Omental fat pad (tissue), 4 donors: Measurements from ENCODE around the gene SP2. TPM values are rescaled to one million over a fixed set of nuclear protein-coding genes. Genes with fewer than 3 reads are reported as not detected.

Experiments used
- ATAC-seq: fragments of 150-250 bp; one replicate; pipeline ENCODE4 v1.9.1; 2016; ENCODE audit warnings: mild to moderate bottlenecking, moderate library complexity; ENCODE audit not compliant: low FRiP score
- DNase-seq: peaks from one replicate; pipeline ENCODE4 v3.0.0-alpha.2; 2019; ENCODE audit warnings: low spot score
- total RNA-seq, 4 donors: library from RNA; depleted of rRNA; stranded (reverse); fragments of >200 nt; gene quantifications; one replicate each; pipeline ENCODE4 v1.1.0, GENCODE V29; 2016
- TF ChIP-seq, protein P1 (sequence below), 3 donors: fragments of 450-650 bp; IDR thresholded peaks; one replicate each; pipeline ENCODE4 v1.5.1; 2016 to 2017; ENCODE audit warnings: antibody characterized with exemption in 3 of 3, mild to moderate bottlenecking in 3 of 3, moderate library complexity in 2 of 3

SP2 gene
- total RNA-seq: 1 to 10 TPM; 2.9 to 8.5 (median 6.9) TPM

DNA sequence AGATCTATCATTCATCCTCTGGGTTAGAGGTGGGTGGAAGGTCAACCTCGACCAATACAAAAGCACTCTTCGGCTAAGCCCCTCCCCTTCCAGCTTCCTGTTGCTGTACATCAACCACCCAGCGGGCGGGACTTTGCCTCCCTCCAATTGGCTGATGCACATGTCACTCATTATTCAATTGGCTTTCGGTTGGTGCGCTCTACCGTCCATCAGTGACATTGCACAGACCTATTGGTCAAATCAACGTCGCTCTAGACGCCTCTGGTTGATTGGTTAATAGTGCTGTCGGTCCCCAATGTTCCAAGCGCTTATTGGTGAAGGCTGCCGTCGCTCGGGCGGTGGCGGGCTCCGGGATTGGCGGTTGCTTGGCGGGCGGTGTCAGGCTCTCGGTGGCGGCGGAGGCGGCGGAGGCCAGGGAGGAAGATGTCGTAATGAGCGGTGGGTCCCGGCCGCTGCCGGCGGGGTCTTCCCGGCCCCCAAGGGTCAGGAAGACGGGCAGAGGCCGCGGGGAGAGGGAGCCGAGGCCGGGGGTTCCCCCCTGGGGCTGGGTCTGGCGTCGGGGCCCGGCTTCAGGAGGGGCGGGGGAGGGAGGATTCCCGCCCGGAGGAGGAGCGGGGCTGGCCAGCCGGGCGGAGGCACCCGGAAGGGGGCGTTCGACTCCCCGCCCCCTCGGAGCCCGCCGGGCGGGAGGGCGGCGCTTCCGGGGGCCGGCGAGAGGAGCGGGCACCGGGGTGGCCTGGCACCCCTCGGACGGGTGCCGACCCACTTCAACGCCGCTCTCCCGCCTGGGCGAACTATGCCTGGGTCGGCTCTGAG lies at the start of gene SP2:
Gene SP2 (plus strand): TSS at position 381 of the 816 bp plus-strand sequence. CDS start 51 bp downstream, at position 432.
- ATAC-seq (peak; percentile 99), DNase-seq (peak; percentile 99)
- TF ChIP-seq, protein P1, sequence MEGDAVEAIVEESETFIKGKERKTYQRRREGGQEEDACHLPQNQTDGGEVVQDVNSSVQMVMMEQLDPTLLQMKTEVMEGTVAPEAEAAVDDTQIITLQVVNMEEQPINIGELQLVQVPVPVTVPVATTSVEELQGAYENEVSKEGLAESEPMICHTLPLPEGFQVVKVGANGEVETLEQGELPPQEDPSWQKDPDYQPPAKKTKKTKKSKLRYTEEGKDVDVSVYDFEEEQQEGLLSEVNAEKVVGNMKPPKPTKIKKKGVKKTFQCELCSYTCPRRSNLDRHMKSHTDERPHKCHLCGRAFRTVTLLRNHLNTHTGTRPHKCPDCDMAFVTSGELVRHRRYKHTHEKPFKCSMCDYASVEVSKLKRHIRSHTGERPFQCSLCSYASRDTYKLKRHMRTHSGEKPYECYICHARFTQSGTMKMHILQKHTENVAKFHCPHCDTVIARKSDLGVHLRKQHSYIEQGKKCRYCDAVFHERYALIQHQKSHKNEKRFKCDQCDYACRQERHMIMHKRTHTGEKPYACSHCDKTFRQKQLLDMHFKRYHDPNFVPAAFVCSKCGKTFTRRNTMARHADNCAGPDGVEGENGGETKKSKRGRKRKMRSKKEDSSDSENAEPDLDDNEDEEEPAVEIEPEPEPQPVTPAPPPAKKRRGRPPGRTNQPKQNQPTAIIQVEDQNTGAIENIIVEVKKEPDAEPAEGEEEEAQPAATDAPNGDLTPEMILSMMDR (IDR thresholded peaks at IDR 0.05): peak in 1 of 3 donors; percentile 98

GRCh38 chr17:47846716-47847340 lies 49.2 kb upstream of the SP2 start:
- TF ChIP-seq, protein P1 (IDR thresholded peaks at IDR 0.05): no peak
- DNase-seq: no peak
- ATAC-seq: no peak

DNA sequence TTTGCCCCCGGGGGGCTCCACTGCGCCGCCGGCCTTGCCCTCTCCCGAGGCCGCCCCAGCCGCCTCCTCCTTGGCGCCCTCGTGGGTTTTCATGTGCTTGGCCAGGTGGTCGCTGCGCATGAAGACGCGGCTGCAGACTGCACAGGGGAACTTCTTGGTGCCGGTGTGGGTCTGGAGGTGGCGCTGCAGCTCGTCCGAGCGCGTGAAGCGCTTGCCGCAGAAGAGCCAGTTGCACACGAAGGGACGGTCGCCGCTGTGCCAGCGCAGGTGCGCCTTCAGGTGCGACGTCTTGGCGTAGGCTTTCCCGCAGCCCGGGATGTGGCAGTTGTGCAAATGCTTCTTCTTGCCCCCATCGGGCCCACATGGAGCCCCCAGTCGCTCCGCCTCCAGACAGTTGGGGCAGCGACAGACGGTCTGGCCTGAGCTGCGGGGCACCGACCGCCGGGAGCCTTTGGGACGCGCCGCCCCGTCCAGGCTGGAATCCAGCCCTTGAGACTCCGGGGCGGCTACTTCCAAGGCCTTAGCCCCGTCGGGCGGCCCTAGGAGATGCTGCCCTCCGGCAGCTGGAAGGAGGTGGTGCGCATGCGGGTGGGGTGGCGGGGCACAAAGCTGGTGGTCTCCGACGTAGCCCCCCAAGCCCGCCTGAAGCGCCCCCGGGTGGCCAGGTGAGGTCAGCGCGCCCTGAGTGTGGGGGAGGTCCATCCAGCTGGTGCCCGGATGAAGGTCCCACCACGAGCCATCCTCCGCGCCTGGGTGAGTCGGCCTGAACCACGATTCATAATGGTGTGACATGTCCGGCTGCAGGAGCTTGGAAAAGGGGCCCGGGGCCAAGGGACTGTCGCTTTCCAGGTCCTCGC lies 48.5 kb upstream of the SP2 start:
- TF ChIP-seq, protein P1 (IDR thresholded peaks at IDR 0.05): no peak
- DNase-seq (no peak), ATAC-seq (no peak)

DNA sequence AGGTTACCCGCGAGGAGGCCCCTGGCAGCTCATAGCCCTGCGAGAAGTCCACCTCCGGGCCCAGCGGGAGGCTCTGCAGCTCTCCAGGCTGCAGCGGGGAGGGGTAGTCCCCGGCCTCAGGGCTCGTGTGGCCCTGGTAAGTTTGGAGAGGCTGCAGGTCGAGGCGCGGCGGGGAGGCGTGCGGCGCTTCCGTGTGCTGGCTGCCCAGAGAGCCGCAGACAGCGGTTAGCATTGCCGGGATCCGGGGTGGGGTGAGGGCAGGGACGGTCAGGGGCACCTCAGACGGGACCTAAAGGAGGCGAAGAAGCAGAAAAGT lies 47.9 kb upstream of the SP2 start:
- no peak for DNase-seq
- TF ChIP-seq, protein P1 (IDR thresholded peaks at IDR 0.05): no peak

DNA sequence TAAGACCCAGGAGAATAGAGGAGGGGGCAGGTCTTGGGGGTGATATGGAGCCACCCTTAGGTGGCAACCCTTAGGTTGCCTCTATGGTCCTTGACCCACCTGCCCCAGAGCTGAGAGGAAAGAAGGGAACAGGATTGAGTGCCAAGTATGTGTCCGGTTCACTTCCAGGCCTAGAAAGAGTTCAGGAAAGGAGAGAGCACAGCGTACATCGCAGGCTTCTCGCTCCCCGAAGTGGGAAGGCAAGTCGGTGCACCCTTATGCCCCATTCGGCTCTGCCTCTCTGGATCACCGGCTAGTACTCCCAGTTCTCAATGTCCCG lies 45.7 kb upstream of the SP2 start:
- ATAC-seq (no peak), DNase-seq (no peak)
- TF ChIP-seq, protein P1 (IDR thresholded peaks at IDR 0.05): no peak

More for the DNA sequence above, 47.9 kb upstream of the SP2 start:
- no peak for ATAC-seq

DNA sequence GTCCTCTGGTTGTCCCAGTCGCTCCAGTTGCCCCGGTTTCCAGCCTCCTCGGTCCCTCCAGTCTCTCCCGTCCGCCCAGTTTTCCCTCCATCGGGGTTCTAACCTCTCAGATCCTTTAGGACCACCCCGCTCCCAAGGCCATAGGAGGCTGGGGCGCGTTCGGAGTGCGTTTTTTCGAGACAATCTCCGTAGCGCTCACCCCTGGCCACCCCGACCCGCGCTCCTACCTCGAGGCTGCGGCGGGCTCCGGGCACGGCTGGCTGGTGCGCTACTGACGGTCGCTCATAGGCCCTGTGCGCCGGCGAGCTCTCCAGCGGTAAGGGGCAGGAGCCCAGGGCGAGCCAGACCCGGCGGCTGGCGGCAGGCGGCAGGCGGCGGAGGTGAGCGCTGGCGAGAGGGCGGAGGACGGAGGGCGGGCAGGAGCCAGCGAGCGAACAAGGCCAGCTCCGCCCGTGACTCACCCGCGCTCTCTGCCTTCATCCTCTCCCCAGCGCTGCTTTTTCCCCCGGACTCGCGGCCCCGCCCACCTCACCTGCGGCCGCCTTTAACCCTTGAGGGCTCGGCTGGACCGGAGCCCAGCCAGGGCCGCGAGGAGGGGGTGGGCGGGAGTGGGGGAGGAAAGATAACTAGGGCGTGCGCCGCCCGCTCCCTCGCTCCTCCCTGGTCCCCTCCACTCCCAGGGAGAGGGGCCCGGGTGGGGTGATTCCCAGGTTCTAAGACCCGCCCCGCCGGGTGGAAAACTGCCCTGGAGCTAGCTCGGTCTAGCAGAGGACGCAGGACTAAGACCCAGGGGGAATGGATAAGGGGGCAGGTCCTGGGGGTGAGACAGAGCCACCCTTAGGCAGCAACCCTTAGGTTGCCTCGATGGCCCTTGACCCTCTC lies 45.1 kb upstream of the SP2 start, which contains the start of gene SP6:
Gene SP6 (minus strand): TSS at position 472 of the 882 bp plus-strand sequence. CDS start 2,734 bp downstream, outside the sequence.
- ATAC-seq: peak; percentile 91
- TF ChIP-seq, protein P1 (IDR thresholded peaks at IDR 0.05): no peak
- peak; percentile 34 for DNase-seq
